Panc1 (cell line): ENCODE data around the gene KRT76.

Source experiments
- POLR2AphosphoS5 ChIP-seq: IDR thresholded peaks from 2 replicates; pipeline ENCODE4 v1.6.1; 2012; ENCODE audit warnings: mild to moderate bottlenecking, low read depth, low read length, moderate library complexity
- TF ChIP-seq, protein P1 (sequence below): fragments of 450-650 bp; IDR thresholded peaks from 2 replicates; pipeline ENCODE4 v1.5.1; 2017; ENCODE audit warnings: mild to moderate bottlenecking
- TF ChIP-seq, protein P2 (sequence below), 2 experiments: IDR thresholded peaks; 2 replicates each; pipeline ENCODE4 v1.6.1; 2011 to 2012; ENCODE audit warnings: low read depth in 2 of 2, control low read depth in 1 of 2, low read length in 1 of 2, mild to moderate bottlenecking in 1 of 2, moderate library complexity in 1 of 2; ENCODE audit not compliant: insufficient read depth in 1 of 2

DNA sequence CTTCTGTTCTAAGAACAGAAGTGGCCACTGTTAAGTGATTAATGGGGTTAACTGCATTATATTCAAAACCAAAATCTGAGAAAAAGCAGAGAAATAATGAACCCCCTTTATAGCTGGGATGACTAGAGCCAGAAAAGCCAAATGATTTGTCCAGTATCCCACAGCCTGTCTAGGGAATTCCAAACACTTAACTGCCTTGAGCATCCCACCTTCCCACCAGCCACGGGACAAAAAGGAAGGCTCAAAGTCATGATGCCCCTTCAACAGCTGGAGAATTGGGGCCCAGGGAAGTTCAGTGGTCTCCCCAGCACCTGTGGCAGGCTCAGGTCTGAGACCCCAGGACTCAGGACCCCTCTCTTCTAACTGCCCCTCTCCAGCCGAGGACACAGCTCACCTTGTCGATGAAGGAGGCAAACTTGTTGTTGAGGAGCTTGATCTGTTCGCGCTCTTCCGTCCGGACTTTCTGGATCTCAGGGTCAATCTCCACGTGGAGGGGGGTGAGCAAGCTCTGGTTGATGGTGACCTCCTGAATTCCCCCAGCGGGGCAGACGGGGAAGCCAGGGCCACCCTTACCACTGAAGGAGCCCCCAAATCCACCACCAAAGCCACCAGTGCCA lies 36.2 kb upstream of the KRT76 start:
- TF ChIP-seq, protein P1, sequence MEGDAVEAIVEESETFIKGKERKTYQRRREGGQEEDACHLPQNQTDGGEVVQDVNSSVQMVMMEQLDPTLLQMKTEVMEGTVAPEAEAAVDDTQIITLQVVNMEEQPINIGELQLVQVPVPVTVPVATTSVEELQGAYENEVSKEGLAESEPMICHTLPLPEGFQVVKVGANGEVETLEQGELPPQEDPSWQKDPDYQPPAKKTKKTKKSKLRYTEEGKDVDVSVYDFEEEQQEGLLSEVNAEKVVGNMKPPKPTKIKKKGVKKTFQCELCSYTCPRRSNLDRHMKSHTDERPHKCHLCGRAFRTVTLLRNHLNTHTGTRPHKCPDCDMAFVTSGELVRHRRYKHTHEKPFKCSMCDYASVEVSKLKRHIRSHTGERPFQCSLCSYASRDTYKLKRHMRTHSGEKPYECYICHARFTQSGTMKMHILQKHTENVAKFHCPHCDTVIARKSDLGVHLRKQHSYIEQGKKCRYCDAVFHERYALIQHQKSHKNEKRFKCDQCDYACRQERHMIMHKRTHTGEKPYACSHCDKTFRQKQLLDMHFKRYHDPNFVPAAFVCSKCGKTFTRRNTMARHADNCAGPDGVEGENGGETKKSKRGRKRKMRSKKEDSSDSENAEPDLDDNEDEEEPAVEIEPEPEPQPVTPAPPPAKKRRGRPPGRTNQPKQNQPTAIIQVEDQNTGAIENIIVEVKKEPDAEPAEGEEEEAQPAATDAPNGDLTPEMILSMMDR = no peak
- no peak for TF ChIP-seq POLR2AphosphoS5
- TF ChIP-seq, protein P2, sequence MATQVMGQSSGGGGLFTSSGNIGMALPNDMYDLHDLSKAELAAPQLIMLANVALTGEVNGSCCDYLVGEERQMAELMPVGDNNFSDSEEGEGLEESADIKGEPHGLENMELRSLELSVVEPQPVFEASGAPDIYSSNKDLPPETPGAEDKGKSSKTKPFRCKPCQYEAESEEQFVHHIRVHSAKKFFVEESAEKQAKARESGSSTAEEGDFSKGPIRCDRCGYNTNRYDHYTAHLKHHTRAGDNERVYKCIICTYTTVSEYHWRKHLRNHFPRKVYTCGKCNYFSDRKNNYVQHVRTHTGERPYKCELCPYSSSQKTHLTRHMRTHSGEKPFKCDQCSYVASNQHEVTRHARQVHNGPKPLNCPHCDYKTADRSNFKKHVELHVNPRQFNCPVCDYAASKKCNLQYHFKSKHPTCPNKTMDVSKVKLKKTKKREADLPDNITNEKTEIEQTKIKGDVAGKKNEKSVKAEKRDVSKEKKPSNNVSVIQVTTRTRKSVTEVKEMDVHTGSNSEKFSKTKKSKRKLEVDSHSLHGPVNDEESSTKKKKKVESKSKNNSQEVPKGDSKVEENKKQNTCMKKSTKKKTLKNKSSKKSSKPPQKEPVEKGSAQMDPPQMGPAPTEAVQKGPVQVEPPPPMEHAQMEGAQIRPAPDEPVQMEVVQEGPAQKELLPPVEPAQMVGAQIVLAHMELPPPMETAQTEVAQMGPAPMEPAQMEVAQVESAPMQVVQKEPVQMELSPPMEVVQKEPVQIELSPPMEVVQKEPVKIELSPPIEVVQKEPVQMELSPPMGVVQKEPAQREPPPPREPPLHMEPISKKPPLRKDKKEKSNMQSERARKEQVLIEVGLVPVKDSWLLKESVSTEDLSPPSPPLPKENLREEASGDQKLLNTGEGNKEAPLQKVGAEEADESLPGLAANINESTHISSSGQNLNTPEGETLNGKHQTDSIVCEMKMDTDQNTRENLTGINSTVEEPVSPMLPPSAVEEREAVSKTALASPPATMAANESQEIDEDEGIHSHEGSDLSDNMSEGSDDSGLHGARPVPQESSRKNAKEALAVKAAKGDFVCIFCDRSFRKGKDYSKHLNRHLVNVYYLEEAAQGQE (IDR thresholded peaks at IDR 0.05; ENCODE audit: insufficient read depth in 1 of 2, low read depth in 2 of 2, low read length in 1 of 2) = no peak
